Liver (tissue), 3 donors: ENCODE measurements around the gene TRIM14.

ENCODE experiments used
- EGR1 ChIP-seq, 2 donors: IDR thresholded peaks; 2 replicates each; pipeline ENCODE4 v1.6.1; 2016 to 2018; ENCODE audit warnings: antibody characterized with exemption in 2 of 2, low read depth in 2 of 2
- GABPA ChIP-seq, 2 donors: IDR thresholded peaks in 1 of 2; conservative IDR thresholded peaks in 1 of 2; 2 replicates each; pipeline ENCODE4 v1.6.1; 2016; ENCODE audit warnings: antibody characterized with exemption in 2 of 2, mild to moderate bottlenecking in 1 of 2, moderate library complexity in 1 of 2
- JUND ChIP-seq, 2 donors: IDR thresholded peaks; 2 replicates each; pipeline ENCODE4 v1.6.1; 2016; ENCODE audit warnings: antibody characterized with exemption in 2 of 2
- RAD21 ChIP-seq, 2 donors: IDR thresholded peaks; 2 replicates each; pipeline ENCODE4 v1.6.1; 2016; ENCODE audit warnings: antibody characterized with exemption in 2 of 2, mild to moderate bottlenecking in 2 of 2
- TAF1 ChIP-seq: conservative IDR thresholded peaks from 2 replicates; pipeline ENCODE4 v1.6.1; 2016; ENCODE audit warnings: antibody characterized with exemption, mild to moderate bottlenecking
- YY1 ChIP-seq: IDR thresholded peaks from 2 replicates; pipeline ENCODE4 v1.6.1; 2016; ENCODE audit warnings: antibody characterized with exemption, mild to moderate bottlenecking
- TF ChIP-seq, protein P1 (sequence below): fragments of 150-350 bp; IDR thresholded peaks from 2 replicates; pipeline ENCODE4 v1.5.1; 2017; ENCODE audit warnings: improper control_type of control experiment, low read depth, low read length; ENCODE audit not compliant: missing input control
- TF ChIP-seq, protein P2 (sequence below): IDR thresholded peaks from 2 replicates; pipeline ENCODE4 v1.6.1; 2016; ENCODE audit warnings: antibody characterized with exemption, mild to moderate bottlenecking
- TF ChIP-seq, protein P3 (sequence below): IDR thresholded peaks from 2 replicates; pipeline ENCODE4 v1.6.1; 2016; ENCODE audit warnings: antibody characterized with exemption
- donor health status: healthy.
- donor health status: healthy.

DNA sequence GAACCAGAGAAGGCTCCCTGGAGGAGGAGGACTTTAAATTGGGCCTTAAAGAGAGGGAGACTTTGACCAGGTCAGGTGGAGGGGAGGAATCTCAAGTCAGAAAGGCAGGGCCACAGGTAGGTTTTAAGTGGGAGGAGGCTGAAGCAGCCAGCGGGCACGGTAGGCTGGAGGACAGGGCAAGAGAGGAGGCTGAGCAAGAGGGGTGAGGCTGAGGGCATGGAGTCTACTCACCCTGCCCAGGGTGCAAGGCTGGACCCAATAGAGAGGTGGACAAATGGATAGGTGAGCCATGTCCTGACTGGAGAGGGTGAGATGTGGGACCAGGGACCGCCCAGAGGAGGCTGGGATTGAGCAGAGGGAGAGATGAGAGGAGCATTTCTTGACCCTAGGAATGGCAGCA is 25.6 kb upstream of the TRIM14 start:
- TF ChIP-seq, protein P1, sequence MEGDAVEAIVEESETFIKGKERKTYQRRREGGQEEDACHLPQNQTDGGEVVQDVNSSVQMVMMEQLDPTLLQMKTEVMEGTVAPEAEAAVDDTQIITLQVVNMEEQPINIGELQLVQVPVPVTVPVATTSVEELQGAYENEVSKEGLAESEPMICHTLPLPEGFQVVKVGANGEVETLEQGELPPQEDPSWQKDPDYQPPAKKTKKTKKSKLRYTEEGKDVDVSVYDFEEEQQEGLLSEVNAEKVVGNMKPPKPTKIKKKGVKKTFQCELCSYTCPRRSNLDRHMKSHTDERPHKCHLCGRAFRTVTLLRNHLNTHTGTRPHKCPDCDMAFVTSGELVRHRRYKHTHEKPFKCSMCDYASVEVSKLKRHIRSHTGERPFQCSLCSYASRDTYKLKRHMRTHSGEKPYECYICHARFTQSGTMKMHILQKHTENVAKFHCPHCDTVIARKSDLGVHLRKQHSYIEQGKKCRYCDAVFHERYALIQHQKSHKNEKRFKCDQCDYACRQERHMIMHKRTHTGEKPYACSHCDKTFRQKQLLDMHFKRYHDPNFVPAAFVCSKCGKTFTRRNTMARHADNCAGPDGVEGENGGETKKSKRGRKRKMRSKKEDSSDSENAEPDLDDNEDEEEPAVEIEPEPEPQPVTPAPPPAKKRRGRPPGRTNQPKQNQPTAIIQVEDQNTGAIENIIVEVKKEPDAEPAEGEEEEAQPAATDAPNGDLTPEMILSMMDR = no peak
- TF ChIP-seq JUND (IDR thresholded peaks at IDR 0.05) (no peak), GABPA (IDR thresholded peaks at IDR 0.05 in 1 of 2, conservative IDR thresholded peaks at IDR 0.05 in 1 of 2) (no peak), YY1 (no peak), RAD21 (IDR thresholded peaks at IDR 0.05) (no peak), TAF1 (no peak), EGR1 (IDR thresholded peaks at IDR 0.05; ENCODE audit: low read depth in 2 of 2) (no peak)
- TF ChIP-seq, protein P2, sequence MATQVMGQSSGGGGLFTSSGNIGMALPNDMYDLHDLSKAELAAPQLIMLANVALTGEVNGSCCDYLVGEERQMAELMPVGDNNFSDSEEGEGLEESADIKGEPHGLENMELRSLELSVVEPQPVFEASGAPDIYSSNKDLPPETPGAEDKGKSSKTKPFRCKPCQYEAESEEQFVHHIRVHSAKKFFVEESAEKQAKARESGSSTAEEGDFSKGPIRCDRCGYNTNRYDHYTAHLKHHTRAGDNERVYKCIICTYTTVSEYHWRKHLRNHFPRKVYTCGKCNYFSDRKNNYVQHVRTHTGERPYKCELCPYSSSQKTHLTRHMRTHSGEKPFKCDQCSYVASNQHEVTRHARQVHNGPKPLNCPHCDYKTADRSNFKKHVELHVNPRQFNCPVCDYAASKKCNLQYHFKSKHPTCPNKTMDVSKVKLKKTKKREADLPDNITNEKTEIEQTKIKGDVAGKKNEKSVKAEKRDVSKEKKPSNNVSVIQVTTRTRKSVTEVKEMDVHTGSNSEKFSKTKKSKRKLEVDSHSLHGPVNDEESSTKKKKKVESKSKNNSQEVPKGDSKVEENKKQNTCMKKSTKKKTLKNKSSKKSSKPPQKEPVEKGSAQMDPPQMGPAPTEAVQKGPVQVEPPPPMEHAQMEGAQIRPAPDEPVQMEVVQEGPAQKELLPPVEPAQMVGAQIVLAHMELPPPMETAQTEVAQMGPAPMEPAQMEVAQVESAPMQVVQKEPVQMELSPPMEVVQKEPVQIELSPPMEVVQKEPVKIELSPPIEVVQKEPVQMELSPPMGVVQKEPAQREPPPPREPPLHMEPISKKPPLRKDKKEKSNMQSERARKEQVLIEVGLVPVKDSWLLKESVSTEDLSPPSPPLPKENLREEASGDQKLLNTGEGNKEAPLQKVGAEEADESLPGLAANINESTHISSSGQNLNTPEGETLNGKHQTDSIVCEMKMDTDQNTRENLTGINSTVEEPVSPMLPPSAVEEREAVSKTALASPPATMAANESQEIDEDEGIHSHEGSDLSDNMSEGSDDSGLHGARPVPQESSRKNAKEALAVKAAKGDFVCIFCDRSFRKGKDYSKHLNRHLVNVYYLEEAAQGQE = no peak
- TF ChIP-seq, protein P3, sequence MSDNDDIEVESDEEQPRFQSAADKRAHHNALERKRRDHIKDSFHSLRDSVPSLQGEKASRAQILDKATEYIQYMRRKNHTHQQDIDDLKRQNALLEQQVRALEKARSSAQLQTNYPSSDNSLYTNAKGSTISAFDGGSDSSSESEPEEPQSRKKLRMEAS = no peak
